Panc1 (cell line): ENCODE data around the gene NAGPA. TPM values are rescaled to one million over a fixed set of nuclear protein-coding genes. Genes with fewer than 3 reads are reported as not detected.

ENCODE experiments used
- ATAC-seq: fragments of 200-7000 bp; cut with Tn5 transposase; 2 replicates; pipeline ENCODE4 v1.9.1; 2020; ENCODE audit warnings: mild to moderate bottlenecking, moderate library complexity
- BruUV-seq: library from RNA; stranded (reverse); fragments of 400-500 nt; replicated peaks from 2 replicates; lab custom pipeline; 2021; lab: Mats Ljungman, UMichigan
- CTCF ChIA-PET: fragments of 300-600 bp; sonication (Branson Sonifier 250); formaldehyde crosslinking; loops from one replicate; lab custom pipeline; 2022; ENCODE audit warnings: antibody characterized with exemption; lab: Charles Lee
- POLR2A ChIA-PET: fragments of 300-600 bp; sonication (Branson Sonifier 250); formaldehyde crosslinking; loops from one replicate; lab custom pipeline; 2022; ENCODE audit warnings: antibody characterized with exemption; lab: Charles Lee
- DNase-seq: peaks from one replicate; pipeline ENCODE4 v3.0.0-alpha.2; 2010; ENCODE audit warnings: low read depth, low spot score
- H3K27ac ChIP-seq: 2 replicates; pipeline ENCODE4 v1.5.1; 2011; ENCODE audit warnings: mild to moderate bottlenecking, low read length, inconsistent platforms
- H3K27me3 ChIP-seq: fragments of 200-500 bp; sonication (Bioruptor generic); 2 replicates; pipeline ENCODE4 v1.6.0; 2014; ENCODE audit warnings: low read length, inconsistent platforms; ENCODE audit not compliant: control insufficient read depth, insufficient read depth
- H3K36me3 ChIP-seq: fragments of 200-500 bp; sonication (Bioruptor generic); 2 replicates; pipeline ENCODE4 v1.5.1; 2014; ENCODE audit warnings: inconsistent platforms, mild to moderate bottlenecking, low read length, moderate library complexity; ENCODE audit not compliant: control insufficient read depth, insufficient read depth
- H3K4me1 ChIP-seq: 2 replicates; pipeline ENCODE4 v1.5.1; 2011; ENCODE audit warnings: inconsistent platforms, mild to moderate bottlenecking, low read length, moderate library complexity; ENCODE audit not compliant: control insufficient read depth, insufficient read depth
- H3K4me3 ChIP-seq, 2 experiments: 2 replicates each; pipeline ENCODE4 v1.5.1; 2011 to 2012; ENCODE audit warnings: low read depth in 2 of 2, low read length in 2 of 2, mild to moderate bottlenecking in 2 of 2, inconsistent platforms in 1 of 2, moderate library complexity in 1 of 2
- H3K9me3 ChIP-seq: fragments of 200-500 bp; sonication (Bioruptor generic); 2 replicates; pipeline ENCODE4 v1.5.1; 2014; ENCODE audit warnings: low read depth, mild to moderate bottlenecking, inconsistent platforms, low read length, moderate library complexity; ENCODE audit not compliant: control insufficient read depth, insufficient read depth
- CTCF ChIP-seq: fragments of 450-650 bp; IDR thresholded peaks from 2 replicates; pipeline ENCODE4 v1.5.1; 2017; ENCODE audit warnings: mild to moderate bottlenecking
- POLR2AphosphoS5 ChIP-seq: IDR thresholded peaks from 2 replicates; pipeline ENCODE4 v1.6.1; 2012; ENCODE audit warnings: mild to moderate bottlenecking, low read depth, low read length, moderate library complexity
- REST ChIP-seq, 2 experiments: IDR thresholded peaks; 2 replicates each; pipeline ENCODE4 v1.6.1; 2011 to 2012; ENCODE audit warnings: low read depth in 2 of 2, control low read depth in 1 of 2, low read length in 1 of 2, mild to moderate bottlenecking in 1 of 2, moderate library complexity in 1 of 2; ENCODE audit not compliant: insufficient read depth in 1 of 2
- SIN3A ChIP-seq: IDR thresholded peaks from 2 replicates; pipeline ENCODE4 v1.6.1; 2012; ENCODE audit warnings: low read depth, mild to moderate bottlenecking, low read length, moderate library complexity, borderline replicate concordance; ENCODE audit not compliant: insufficient read depth
- TCF7L2 ChIP-seq: IDR thresholded peaks from 2 replicates; pipeline ENCODE4 v1.6.1; 2011; ENCODE audit warnings: mild to moderate bottlenecking, low read depth, low read length, inconsistent platforms
- in situ Hi-C: cut with HindIII; loops from 2 replicates; pipeline ENCODE4 v1.10.0; 2016; ENCODE audit warnings: low sequenced_read_pairs, low pct_unique_long_range_greater_than_20kb
- intact Hi-C: fragments of 100-400 bp; cut with micrococcal nuclease; formaldehyde crosslinking; loops from one replicate; pipeline ENCODE4 v1.10.0; 2022; ENCODE audit not compliant: unreplicated experiment
- total RNA-seq: library from RNA; stranded (reverse); gene quantifications from one replicate; pipeline ENCODE4 v1.2.1, GENCODE V29; 2021; ENCODE audit not compliant: unreplicated experiment

The NAGPA gene
- total RNA-seq, 1 experiment from 2014 or later: 19.2 TPM

GRCh38 chr16:5062790-5063765, 29.3 kb upstream of the NAGPA start:
- H3K9me3 ChIP-seq: no peaks in the 10 kb centered on the region
- ChIA-PET CTCF (interaction anchor here (0.6 kb wide), 1 partner anchor 18 kb away, joined by 6 read pairs; no protein-coding TSS in a partner anchor), POLR2A (no interaction called here)
- no peaks in the 10 kb centered on the region; the same call in 1 of the 2 replicates for H3K27me3 ChIP-seq
- TF ChIP-seq REST (IDR thresholded peaks at IDR 0.05; ENCODE audit: insufficient read depth in 1 of 2, low read depth in 2 of 2, low read length in 1 of 2): no peak
- no TSS peak for BruUV-seq
- peak; percentile 67 for ATAC-seq
- no peaks in the 10 kb centered on the region for H3K36me3 ChIP-seq
- H3K4me1 ChIP-seq: no peaks in the 10 kb centered on the region
- no peak for DNase-seq
- intact Hi-C loops: no loop called here
- H3K27ac ChIP-seq: no peak overlapping the region
- in situ Hi-C loops: no loop called here
- no peak overlapping the region for H3K4me3 ChIP-seq

- in situ Hi-C loops (no loop called here), intact Hi-C loops (no loop called here)
- DNase-seq (no peak), ATAC-seq (no peak)
- Histone ChIP-seq H3K9me3 (no peaks in the 10 kb centered on the region), H3K27ac (no peak overlapping the region), H3K4me1 (no peaks in the 10 kb centered on the region), H3K27me3 (no peaks in the 10 kb centered on the region; the same call in 1 of the 2 replicates), H3K4me3 (no peak overlapping the region), H3K36me3 (no peaks in the 10 kb centered on the region)
- TF ChIP-seq SIN3A (no peak), REST (IDR thresholded peaks at IDR 0.05; ENCODE audit: insufficient read depth in 1 of 2, low read depth in 2 of 2, low read length in 1 of 2) (no peak), CTCF (no peak), TCF7L2 (no peak), POLR2AphosphoS5 (no peak)
- BruUV-seq: no TSS peak
- CTCF ChIA-PET: no interaction called here
- POLR2A ChIA-PET: no interaction called here
Measured at GRCh38 chr16:5062051-5062450, 28.3 kb upstream of the NAGPA start.
